ENCODE results near the gene DUSP7.

The DUSP7 gene

GRCh38 chr3:52006017-52006819 is 50.2 kb downstream of the DUSP7 start:
- DNase-seq (ENCODE audit: low read depth) = no peak

GRCh38 chr3:52005571-52005986 is 50.8 kb downstream of the DUSP7 start:
- peak; percentile 74 for DNase-seq (ENCODE audit: low read depth)

- no peak for DNase-seq (ENCODE audit: low read depth)
Measured at GRCh38 chr3:52004906-52005395, 51.4 kb downstream of the DUSP7 start.

GRCh38 chr3:52004163-52004787 is 52.1 kb downstream of the DUSP7 start:
- peak; percentile 40 for DNase-seq (ENCODE audit: low read depth)

- no peak for DNase-seq (ENCODE audit: low read depth)
Measured at GRCh38 chr3:52002748-52003147, 53.6 kb downstream of the DUSP7 start.

GRCh38 chr3:52001443-52001974 is 54.9 kb downstream of the DUSP7 start:
- peak; percentile 28 for DNase-seq (ENCODE audit: low read depth)

- no peak for DNase-seq (ENCODE audit: low read depth)
Measured at GRCh38 chr3:51999846-52000245, 56.5 kb downstream of the DUSP7 start.
